RWPE1 (cell line): ENCODE measurements around the gene CYP19A1.
"Not testable (repeated sequence)": the region's sequence is repeated elsewhere in the genome, so short reads cannot be mapped to it uniquely, and the experiment has no call there.

Experiments used
- CTCF ChIA-PET: fragments of 350-600 bp; sonication (Branson Sonifier 250); formaldehyde crosslinking; extraction: SDS; loops from one replicate; lab custom pipeline; 2021; lab: Yijun Ruan, JAX
- POLR2A ChIA-PET: fragments of 400-600 bp; formaldehyde crosslinking; extraction: SDS; loops from one replicate; lab custom pipeline; 2020; ENCODE audit warnings: antibody characterized with exemption; ENCODE audit not compliant: low non-redundant PET; lab: Yijun Ruan, JAX
- DNase-seq: peaks from one replicate; pipeline ENCODE4 v3.0.0; 2012; ENCODE audit warnings: low spot score
- H3K27ac ChIP-seq: fragments of 450-650 bp; 2 replicates; pipeline ENCODE4 v1.5.1; 2017
- TF ChIP-seq, protein P1 (sequence below): fragments of 450-650 bp; conservative IDR thresholded peaks from 2 replicates; pipeline ENCODE4 v1.5.1; 2017; ENCODE audit warnings: low read depth, mild to moderate bottlenecking

Gene CYP19A1

DNA sequence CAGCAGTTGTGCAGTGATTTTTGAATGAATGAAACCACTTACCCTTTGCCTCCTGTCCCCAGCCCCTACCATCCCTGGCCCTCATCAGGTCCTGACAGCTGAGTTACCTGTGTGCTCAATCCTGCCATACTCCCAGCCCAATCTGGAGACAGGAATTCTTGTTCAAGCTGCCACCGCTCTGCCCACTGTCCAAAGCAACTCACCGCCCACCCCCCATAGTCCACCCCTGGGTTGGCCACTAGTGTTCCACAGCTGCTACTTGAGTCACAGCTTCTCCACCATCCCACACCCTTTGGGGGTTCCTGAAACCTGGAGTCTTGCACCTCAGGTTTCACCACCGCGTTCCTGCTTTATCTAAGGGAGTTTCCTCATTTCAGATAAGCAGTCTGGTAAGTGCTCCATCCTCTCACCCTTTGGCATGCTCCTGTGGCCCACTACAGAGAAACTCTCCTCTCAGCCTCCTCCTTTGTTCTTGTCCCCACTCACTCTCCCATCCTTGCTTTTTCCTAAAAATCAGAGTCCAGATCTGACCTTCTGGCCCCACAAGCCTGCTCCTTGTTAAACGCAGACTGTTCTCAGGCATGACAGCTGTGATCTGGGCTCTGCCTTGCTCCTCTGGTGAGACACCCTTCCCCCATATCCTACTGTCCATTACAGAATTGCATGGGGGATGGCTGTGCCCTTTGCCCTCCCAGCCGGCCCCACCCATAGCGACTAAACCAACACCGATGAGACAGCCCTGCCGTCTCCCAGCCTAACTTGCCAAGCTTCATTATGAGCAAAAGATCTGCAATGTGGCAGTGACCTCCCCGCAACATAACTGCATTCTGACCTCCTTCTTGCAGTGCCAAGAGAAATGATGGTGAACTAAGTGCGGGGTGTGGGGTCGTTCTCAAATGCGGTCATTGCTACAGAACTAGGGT is 50.0 kb downstream of the CYP19A1 start:
- TF ChIP-seq, protein P1, sequence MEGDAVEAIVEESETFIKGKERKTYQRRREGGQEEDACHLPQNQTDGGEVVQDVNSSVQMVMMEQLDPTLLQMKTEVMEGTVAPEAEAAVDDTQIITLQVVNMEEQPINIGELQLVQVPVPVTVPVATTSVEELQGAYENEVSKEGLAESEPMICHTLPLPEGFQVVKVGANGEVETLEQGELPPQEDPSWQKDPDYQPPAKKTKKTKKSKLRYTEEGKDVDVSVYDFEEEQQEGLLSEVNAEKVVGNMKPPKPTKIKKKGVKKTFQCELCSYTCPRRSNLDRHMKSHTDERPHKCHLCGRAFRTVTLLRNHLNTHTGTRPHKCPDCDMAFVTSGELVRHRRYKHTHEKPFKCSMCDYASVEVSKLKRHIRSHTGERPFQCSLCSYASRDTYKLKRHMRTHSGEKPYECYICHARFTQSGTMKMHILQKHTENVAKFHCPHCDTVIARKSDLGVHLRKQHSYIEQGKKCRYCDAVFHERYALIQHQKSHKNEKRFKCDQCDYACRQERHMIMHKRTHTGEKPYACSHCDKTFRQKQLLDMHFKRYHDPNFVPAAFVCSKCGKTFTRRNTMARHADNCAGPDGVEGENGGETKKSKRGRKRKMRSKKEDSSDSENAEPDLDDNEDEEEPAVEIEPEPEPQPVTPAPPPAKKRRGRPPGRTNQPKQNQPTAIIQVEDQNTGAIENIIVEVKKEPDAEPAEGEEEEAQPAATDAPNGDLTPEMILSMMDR: no peak
- CTCF ChIA-PET: no interaction called here
- no peak for DNase-seq
- POLR2A ChIA-PET: no interaction called here
- no peak overlapping the region for H3K27ac ChIP-seq

DNA sequence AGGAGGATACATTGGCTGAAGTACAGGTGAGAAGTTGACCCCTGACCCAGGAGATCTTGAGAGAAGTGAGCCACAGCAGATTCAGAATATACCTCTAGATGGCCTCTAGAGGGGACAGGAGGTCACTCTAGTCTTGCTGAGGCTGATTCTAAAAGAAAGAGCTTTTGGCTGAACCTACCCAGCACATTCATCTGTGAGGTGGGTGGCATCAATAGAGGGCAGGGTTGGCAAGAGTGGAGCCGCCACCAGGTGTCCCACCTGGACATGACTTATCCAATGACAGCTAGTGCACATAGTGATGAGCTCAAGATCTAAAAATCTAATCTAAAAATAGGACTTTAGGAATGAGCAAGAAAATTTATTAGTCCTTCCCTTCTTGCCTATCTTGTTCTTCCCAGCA is 51.6 kb downstream of the CYP19A1 start:
- ChIA-PET CTCF (interaction anchor here (0.6 to 1.1 kb wide), 4 partner anchors 82 to 105 kb away, joined by 3 read pairs; no protein-coding TSS in a partner anchor), POLR2A (no interaction called here)
- no peak overlapping the region for H3K27ac ChIP-seq
- TF ChIP-seq, protein P1: no peak
- no peak for DNase-seq

DNA sequence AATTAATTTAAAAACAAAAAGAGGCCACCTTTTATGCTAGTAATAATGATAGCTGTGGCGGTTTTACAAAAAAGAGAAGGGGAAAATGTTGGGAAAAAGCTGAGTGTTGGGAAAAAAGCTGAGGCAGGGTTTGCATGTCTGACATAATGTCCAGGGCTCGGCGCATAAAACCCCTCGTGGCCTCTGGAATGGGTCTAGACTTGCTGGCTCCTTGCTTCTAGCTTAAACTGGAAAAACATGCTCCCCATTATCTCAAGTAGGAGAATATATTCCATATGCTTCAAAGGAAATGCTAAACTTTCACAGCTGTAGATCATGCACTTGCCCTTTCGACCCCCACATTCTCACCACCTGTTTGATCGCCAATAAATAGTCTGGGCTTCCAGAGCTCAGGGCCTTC is 53.0 kb downstream of the CYP19A1 start:
- POLR2A ChIA-PET: no interaction called here

DNA sequence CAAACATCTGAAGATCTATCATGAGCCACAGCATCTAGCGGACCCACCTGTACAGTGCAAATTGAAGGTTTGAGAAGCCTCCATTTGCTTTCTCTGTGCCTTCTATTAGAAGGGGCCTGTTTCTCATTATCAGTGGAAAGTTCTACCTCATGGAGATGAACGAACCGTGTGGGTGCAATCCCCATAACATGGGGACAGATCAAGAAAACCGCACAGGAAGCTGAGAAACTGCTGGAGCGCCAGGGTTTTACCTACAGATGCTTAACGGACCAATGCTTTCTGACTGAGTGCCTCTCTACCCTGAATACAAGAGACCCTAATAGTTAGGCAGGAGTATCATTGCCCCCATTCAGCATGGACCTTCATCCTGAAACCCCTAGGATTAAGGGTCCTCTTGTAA is 53.5 kb downstream of the CYP19A1 start:
- CTCF ChIA-PET: no interaction called here
- no peak for DNase-seq
- TF ChIP-seq, protein P1: no peak
- POLR2A ChIA-PET: no interaction called here
- H3K27ac ChIP-seq: no peak overlapping the region

More for the DNA sequence above, 53.0 kb downstream of the CYP19A1 start:
- TF ChIP-seq, protein P1: no peak
- no peak overlapping the region for H3K27ac ChIP-seq
- CTCF ChIA-PET: no interaction called here
- DNase-seq: no peak

DNA sequence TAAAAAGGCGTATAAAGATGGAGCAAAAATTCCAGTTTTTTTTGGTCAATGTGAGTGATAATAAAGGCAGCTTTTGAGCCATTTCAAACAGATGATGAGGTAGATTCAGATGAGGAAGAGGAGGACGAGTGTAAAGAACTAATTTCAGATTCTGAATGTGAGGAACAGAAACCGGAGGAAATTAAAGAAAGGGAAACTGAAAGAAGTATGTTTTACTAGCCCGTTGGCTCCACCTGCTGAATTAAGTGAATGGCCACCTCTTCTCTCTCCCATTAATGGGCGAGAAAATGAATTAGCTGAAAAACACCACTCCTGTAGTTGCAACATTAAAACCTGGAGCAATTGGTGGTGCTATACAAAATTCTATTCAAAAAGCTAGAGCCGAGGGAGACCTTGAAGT is 55.4 kb downstream of the CYP19A1 start:
- ChIA-PET POLR2A (no interaction called here), CTCF (no interaction called here)
- TF ChIP-seq, protein P1: no peak
- DNase-seq: no peak
- no peak overlapping the region for H3K27ac ChIP-seq

DNA sequence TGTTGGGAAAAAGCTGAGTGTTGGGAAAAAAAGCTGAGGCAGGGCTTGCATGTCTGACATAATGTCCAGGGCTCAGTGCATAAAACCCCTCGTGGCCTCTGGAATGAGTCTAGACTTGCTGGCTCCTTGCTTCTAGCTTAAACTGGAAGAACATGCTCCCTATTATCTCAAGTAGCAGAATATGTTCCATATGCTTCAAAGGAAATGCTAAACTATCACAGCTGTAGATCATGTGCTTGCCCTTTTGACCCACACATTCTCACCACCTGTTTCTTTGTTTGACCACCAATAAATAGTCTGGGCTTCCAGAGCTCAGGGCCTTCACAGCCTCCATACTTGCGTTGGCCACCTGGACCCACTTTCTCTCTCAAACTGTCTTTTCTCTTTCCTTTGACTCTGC is 56.2 kb downstream of the CYP19A1 start:
- CTCF ChIA-PET: interaction anchor here (1.4 kb wide), 1 partner anchor 98 kb away, joined by 7 read pairs; no protein-coding TSS in a partner anchor
- POLR2A ChIA-PET, H3K27ac ChIP-seq: not testable (repeated sequence)

More for the DNA sequence above, 56.2 kb downstream of the CYP19A1 start:
- not testable (repeated sequence) for DNase-seq
